Measurements from ENCODE around the gene SEMA4C. TPM values are rescaled to one million over a fixed set of nuclear protein-coding genes. Genes with fewer than 3 reads are reported as not detected.

Gene SEMA4C
- total and polyA plus RNA-seq, 9 of the 15 experiments (the other 6 are each of a cell fraction or from before 2014, with no cell fraction given), result 0.32 to 59.7 (median 23.9) TPM

- peak; percentile 61; the same call in 1 of the 2 replicates for TF ChIP-seq ZNF76 (CRISPR knock-in tag; IDR thresholded peaks at IDR 0.05; ENCODE audit: borderline replicate concordance)
- TF ChIP-seq, protein P1, sequence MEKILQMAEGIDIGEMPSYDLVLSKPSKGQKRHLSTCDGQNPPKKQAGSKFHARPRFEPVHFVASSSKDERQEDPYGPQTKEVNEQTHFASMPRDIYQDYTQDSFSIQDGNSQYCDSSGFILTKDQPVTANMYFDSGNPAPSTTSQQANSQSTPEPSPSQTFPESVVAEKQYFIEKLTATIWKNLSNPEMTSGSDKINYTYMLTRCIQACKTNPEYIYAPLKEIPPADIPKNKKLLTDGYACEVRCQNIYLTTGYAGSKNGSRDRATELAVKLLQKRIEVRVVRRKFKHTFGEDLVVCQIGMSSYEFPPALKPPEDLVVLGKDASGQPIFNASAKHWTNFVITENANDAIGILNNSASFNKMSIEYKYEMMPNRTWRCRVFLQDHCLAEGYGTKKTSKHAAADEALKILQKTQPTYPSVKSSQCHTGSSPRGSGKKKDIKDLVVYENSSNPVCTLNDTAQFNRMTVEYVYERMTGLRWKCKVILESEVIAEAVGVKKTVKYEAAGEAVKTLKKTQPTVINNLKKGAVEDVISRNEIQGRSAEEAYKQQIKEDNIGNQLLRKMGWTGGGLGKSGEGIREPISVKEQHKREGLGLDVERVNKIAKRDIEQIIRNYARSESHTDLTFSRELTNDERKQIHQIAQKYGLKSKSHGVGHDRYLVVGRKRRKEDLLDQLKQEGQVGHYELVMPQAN (IDR thresholded peaks at IDR 0.05; ENCODE audit: borderline replicate concordance), result peak; percentile 27; the same call in 1 of the 2 replicates
- no peak for TF ChIP-seq ZNF778 (CRISPR knock-in tag; IDR thresholded peaks at IDR 0.05)
- TF ChIP-seq DDX20 (tag; IDR thresholded peaks at IDR 0.05; ENCODE audit: low read depth), result peak; percentile 52; the same call in 1 of the 2 replicates
- no peak for TF ChIP-seq ZNF699 (CRISPR knock-in tag; IDR thresholded peaks at IDR 0.05; ENCODE audit: insufficient replicate concordance)
- TF ChIP-seq, protein P2, sequence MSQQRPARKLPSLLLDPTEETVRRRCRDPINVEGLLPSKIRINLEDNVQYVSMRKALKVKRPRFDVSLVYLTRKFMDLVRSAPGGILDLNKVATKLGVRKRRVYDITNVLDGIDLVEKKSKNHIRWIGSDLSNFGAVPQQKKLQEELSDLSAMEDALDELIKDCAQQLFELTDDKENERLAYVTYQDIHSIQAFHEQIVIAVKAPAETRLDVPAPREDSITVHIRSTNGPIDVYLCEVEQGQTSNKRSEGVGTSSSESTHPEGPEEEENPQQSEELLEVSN (IDR thresholded peaks at IDR 0.05; ENCODE audit: borderline replicate concordance in 1 of 2, extremely low read depth in 1 of 2, insufficient read depth in 1 of 2, insufficient read length in 1 of 2, low read depth in 1 of 2, low read length in 1 of 2, poor library complexity in 1 of 2, severe bottlenecking in 1 of 2), result peak; percentile 58 to 67
- TF ChIP-seq ZNF668 (CRISPR knock-in tag; IDR thresholded peaks at IDR 0.05), result no peak
- TF ChIP-seq, protein P3, sequence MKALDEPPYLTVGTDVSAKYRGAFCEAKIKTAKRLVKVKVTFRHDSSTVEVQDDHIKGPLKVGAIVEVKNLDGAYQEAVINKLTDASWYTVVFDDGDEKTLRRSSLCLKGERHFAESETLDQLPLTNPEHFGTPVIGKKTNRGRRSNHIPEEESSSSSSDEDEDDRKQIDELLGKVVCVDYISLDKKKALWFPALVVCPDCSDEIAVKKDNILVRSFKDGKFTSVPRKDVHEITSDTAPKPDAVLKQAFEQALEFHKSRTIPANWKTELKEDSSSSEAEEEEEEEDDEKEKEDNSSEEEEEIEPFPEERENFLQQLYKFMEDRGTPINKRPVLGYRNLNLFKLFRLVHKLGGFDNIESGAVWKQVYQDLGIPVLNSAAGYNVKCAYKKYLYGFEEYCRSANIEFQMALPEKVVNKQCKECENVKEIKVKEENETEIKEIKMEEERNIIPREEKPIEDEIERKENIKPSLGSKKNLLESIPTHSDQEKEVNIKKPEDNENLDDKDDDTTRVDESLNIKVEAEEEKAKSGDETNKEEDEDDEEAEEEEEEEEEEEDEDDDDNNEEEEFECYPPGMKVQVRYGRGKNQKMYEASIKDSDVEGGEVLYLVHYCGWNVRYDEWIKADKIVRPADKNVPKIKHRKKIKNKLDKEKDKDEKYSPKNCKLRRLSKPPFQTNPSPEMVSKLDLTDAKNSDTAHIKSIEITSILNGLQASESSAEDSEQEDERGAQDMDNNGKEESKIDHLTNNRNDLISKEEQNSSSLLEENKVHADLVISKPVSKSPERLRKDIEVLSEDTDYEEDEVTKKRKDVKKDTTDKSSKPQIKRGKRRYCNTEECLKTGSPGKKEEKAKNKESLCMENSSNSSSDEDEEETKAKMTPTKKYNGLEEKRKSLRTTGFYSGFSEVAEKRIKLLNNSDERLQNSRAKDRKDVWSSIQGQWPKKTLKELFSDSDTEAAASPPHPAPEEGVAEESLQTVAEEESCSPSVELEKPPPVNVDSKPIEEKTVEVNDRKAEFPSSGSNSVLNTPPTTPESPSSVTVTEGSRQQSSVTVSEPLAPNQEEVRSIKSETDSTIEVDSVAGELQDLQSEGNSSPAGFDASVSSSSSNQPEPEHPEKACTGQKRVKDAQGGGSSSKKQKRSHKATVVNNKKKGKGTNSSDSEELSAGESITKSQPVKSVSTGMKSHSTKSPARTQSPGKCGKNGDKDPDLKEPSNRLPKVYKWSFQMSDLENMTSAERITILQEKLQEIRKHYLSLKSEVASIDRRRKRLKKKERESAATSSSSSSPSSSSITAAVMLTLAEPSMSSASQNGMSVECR (CRISPR knock-in tag; IDR thresholded peaks at IDR 0.05), result no peak
- no peak for TF ChIP-seq CHCHD3 (CRISPR knock-in tag; IDR thresholded peaks at IDR 0.05)
- TF ChIP-seq KDM1A (IDR thresholded peaks at IDR 0.05), result peak in 1 of 2 experiments; percentile 89; a peak in 3 of 4 replicates
- TF ChIP-seq CC2D1A (IDR thresholded peaks at IDR 0.05), result peak; percentile 79; the same call in 1 of the 2 replicates
- TF ChIP-seq ZNF212 (CRISPR knock-in tag; IDR thresholded peaks at IDR 0.05), result no peak
- TF ChIP-seq CTBP1 (IDR thresholded peaks at IDR 0.05; ENCODE audit: borderline replicate concordance), result peak; percentile 43; the same call in 1 of the 2 replicates
- no peak for TF ChIP-seq ZNF174 (CRISPR knock-in tag; IDR thresholded peaks at IDR 0.05)
- TF ChIP-seq, protein P4, sequence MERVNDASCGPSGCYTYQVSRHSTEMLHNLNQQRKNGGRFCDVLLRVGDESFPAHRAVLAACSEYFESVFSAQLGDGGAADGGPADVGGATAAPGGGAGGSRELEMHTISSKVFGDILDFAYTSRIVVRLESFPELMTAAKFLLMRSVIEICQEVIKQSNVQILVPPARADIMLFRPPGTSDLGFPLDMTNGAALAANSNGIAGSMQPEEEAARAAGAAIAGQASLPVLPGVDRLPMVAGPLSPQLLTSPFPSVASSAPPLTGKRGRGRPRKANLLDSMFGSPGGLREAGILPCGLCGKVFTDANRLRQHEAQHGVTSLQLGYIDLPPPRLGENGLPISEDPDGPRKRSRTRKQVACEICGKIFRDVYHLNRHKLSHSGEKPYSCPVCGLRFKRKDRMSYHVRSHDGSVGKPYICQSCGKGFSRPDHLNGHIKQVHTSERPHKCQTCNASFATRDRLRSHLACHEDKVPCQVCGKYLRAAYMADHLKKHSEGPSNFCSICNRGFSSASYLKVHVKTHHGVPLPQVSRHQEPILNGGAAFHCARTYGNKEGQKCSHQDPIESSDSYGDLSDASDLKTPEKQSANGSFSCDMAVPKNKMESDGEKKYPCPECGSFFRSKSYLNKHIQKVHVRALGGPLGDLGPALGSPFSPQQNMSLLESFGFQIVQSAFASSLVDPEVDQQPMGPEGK (CRISPR knock-in tag; IDR thresholded peaks at IDR 0.05; ENCODE audit: borderline replicate concordance), result no peak
- no peak for TF ChIP-seq RUNX1 (IDR thresholded peaks at IDR 0.05; ENCODE audit: low read depth)
- peak; percentile 83 for TF ChIP-seq FOXM1 (IDR thresholded peaks at IDR 0.05; ENCODE audit: low read depth)
- no peak for TF ChIP-seq FOXM1 (CRISPR knock-in tag; IDR thresholded peaks at IDR 0.05; ENCODE audit: low read depth)
These were observed 25.3 kb upstream of the SEMA4C start (continued) for GRCh38 chr2:96895032-96895745.
